ENCODE data around the gene SORBS1.

DNA sequence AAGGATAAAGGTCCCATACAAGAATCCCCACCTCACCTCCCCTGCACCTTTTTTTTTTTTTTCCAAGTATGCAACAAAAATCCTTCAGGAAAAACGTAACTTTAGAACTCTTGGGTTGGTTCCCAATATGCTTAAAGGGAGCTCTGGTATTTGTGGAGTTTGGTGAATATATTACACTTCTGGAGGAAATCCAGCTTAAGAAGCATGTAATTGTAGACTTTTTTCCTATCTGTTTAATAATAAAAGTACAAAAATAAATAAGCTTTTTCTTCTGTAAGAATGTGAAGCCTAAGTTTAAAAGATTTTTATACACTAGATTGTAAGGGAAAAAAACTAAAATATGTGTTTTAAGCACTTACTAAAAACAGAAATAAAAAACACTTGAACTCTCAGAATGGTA is 102.3 kb downstream of the SORBS1 start:
- TF ChIP-seq GATA2 (IDR thresholded peaks at IDR 0.05; ENCODE audit: low read depth, low read length): no peak
- TF ChIP-seq GATA3 (IDR thresholded peaks at IDR 0.05; ENCODE audit: low read depth, low read length): no peak

Data from SH-SY5Y (cell line).